KG1 (cell line): ENCODE measurements around the gene CAMTA1.

Source experiments
- DNase-seq: peaks from one replicate; lab custom pipeline; 2025; lab: John Stamatoyannopoulos, UW

The CAMTA1 gene

GRCh38 chr1:7455796-7456721, 670.8 kb downstream of the CAMTA1 start:
- no peak for DNase-seq

DNA sequence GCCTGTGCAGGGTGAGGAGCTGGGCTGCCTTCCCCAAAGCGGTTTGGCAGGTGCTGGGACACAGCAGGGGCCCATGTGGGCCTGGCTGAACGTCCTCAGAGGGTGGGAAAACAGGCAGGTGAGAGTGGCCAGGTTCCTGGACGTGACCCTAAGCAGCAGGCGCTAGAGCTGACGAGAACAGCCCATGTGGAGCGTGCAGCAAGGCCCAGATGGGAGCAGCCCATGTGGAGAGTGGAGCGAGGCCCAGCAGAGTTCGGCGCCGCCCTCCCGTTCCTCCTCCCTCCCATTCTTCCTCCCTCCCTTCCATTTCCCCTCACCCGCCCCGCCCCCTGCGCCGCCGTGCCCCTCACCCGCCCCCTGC, 671.4 kb downstream of the CAMTA1 start:
- no peak for DNase-seq

DNA sequence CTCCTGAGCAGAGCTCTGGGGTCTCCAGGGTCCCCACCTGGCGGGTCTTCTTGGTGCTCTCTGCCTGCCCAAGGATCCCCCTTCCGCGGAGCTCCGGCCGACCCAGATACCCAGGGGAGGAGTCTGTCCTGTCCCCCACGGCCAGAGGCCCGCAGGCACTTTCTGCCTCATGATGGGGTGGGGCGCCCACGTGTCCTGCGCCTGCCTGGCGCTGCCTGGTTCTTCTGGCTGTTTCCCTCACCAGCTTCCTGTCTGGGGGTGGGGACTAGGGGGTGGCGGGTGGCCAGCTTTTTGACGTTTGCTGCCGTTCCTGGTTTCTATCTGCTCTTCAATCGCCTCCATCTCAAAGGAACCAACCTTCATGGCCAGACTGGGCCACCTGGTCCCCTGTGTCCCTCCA, 672.6 kb downstream of the CAMTA1 start:
- DNase-seq: no peak

DNA sequence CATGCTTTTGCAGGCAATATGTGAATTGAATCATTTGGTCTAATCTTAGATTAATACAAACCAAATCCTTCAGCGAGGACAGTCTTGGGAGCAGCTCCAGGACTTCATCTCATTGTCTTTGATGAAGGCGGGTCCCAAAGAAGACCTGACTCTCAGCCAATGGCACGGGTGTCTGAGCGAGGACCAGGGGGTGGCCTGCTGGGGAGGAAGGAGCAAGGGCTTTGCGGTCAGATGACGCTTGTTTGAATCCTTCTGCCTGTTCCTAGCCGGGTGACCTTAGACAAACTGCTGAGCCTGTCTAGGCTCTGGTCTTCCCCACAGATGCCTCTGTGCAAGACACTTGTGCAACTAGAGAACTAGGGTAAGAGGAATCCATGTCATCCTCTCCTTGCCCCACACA, 673.7 kb downstream of the CAMTA1 start:
- no peak for DNase-seq

DNA sequence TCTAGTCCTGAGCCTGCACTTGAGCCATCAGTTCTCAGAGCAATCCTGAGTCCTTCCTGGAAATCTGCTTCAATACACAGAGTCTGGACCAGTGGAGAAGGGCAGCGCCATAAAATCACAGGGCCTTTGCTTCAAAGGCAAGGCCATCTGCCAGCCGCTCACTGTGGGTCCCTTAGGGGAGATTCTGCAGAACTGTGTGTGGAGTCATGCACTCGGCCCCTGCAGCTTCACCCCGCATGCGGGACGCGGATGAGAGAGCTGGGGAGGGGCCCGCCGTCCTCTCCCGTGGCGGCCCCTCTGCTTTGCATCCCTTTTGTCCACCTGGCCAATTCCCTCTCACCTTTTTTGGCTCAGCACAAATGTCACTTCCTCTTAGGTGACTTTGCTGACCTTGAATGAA, 674.7 kb downstream of the CAMTA1 start:
- DNase-seq: no peak

- DNase-seq: no peak
These were observed 675.6 kb downstream of the CAMTA1 start for GRCh38 chr1:7460807-7461206.

DNA sequence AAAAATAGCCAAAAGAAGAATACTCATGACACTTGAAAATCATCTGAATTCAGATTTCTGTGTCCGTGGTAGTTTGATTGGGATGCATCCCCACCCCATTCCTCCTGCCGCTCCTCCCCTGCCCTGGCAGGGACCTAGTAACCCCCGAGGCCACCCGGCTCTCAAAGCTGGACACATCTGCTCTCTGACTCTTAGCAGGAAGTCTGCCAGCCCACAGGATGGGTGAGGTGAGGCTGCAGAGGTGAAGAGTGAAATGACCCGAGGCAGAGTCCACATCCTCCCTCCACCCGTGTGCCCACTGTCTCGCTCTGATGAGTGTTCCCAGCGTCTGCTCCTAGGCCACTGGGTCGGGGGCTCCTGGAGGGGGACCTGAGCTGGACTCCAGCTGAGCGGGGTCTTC, 677.4 kb downstream of the CAMTA1 start:
- no peak for DNase-seq

DNA sequence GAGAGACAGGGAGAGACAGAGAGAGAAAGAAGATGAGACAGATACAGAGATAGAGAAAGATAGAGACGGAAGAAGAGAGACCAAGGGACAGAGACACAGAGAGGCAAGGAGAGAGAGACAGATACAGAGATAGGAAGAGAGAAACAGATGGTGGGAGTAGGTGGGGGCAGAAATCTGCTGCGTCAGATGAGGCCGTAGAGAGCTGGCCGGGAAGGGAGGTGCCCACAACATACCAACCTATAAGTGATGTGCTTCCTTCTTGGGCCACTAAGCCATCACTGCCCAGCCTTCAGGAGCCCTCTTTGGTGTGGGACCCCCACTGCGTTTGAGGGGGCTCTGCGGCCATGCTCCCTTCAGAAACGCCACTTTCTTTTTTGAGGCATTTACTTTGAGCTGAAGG, 678.3 kb downstream of the CAMTA1 start:
- no peak for DNase-seq

GRCh38 chr1:7464736-7465135, 679.5 kb downstream of the CAMTA1 start:
- DNase-seq: no peak

- no peak for DNase-seq
These were observed 682.4 kb downstream of the CAMTA1 start for GRCh38 chr1:7467476-7468175.

- no peak for DNase-seq
These were observed 683.0 kb downstream of the CAMTA1 start for GRCh38 chr1:7468248-7468647.

- no peak for DNase-seq
These were observed 684.1 kb downstream of the CAMTA1 start for GRCh38 chr1:7469255-7469938.

DNA sequence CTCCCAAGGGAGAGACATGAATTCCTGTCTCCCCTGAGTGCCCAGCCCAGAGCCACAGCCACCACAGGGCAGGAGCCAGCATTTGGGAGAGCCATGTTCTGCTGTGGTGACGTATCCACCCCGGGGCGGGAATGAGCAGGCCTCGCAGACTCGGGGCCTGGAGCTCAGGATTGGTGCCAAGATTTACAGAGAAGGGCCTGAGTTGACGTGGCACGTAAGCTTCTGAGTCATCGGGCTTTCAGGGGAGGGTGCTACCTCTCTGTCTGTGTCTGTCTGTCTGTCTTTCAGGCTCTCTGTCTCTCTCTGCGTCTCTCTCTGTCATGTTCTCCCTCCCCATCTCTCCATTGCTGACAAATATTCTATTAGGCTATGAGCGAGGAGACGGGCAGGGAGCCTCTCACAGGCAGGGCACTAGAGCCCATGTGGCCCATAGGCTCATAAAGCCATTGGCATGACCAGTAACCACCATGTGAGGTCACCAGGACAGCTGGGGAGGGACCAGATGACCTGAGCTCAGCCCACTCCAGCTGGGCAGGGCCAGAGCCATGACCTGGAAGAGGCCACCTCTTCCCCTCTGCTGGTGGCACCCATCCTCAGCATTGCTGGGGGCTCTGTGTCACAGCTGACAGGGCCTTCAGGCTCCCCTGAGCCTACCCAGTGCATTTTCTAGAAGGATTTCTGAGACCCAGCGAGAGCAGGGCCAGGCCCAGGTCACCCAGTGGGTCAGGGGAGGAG, 685.8 kb downstream of the CAMTA1 start:
- no peak for DNase-seq

DNA sequence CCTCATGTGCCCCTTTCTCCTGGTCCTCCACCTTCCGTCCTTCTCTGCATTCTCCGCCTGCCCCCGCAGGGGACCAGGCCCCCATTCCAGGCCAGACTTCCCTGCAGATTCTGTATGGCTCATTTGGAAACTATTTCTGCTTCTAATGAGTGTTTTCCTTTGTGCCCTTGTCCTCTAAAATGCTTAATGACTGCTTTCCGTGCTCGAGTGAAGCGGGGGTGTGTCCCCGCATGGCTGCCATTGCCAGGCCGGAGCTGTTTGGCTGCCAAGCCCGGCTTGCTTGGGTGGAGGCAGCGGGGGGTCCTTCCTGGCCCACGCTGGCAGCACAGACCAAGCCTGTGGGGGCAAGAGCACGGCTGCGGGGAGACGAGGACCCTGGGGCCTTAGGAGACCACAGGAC, 686.6 kb downstream of the CAMTA1 start:
- no peak for DNase-seq

- no peak for DNase-seq
These were observed 688.2 kb downstream of the CAMTA1 start for GRCh38 chr1:7473223-7474142.

- no peak for DNase-seq
These were observed 688.9 kb downstream of the CAMTA1 start for GRCh38 chr1:7474143-7474490.

- DNase-seq: no peak
These were observed 689.7 kb downstream of the CAMTA1 start for GRCh38 chr1:7474786-7475502.

DNA sequence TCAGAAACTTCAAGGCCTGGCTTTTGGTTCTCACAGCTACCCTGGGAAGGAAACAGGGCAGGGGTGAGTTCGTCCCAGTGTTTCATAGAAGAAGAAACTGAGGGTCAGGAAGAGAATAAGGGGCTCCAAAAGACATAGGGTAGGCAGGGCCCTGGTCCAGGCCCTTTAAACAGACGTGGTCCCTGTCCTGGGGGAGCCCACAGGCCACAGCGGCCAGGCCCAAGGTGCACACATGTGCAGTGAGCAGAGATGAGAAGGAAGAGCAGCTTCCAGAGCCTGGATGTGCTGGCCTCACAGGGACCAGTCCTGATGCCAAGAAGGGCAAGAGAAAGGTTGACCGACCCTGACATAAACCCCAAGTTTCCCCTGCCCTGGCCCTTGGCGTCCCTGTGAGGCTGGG, 690.4 kb downstream of the CAMTA1 start:
- no peak for DNase-seq

DNA sequence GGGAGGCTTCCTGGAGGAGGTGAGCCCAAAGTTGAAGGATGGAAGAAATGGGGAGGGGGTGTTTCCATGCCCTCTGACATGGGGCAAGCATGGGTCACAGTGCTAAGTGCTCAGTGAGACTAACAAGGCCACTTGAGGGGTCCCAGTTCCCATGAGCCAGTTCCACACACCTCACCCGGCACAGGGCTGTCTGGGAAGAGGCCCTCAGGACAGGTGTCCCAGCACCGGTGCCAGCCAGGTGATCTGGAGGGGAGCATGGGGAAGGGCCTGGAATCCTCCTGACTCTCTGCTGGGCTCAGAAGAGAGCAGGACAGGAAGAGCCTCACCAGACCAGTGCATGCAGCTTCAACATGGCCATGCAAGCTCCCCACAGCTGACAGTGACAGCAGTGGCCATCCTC, 691.1 kb downstream of the CAMTA1 start:
- no peak for DNase-seq

DNA sequence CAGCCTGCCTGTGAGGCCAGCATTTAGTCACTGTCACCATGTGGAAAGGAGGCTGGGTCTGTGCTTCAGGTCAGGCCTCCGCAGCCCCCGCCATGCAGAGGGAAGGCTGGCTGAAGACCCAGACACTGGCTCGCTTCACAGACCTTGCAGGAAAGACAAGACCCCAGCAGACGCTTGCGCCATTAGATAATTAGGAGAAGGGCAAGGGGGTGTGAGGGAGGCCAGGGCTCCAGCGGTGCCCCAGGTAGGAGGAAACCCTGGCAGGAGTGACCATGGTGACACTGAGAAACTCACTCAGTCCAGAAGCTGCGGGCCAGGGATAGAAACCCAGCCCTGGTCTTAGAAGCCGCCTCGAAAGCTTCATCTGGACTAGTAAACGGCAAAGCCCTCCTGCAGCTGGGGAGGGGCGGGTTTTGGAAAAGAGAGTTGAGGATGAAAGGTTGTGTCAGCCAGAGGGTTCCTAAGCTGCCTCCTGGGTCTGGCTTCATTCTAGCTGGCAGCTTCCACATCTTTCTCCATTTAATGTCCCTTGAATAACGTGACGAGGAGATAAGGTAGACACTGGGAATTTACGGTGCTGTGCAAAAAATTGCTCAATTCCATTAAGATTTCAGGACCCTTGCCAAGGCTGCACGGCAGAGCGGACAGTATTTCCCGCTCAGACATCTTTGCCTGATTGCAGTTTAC, 691.8 kb downstream of the CAMTA1 start:
- DNase-seq: no peak
